A549 (cell line): ENCODE results near the gene ZSCAN10.

ENCODE experiments used
- BCL3 ChIP-seq: fragments of >200 bp; sonication (Bioruptor Twin); formaldehyde crosslinking; IDR thresholded peaks from 3 replicates; pipeline ENCODE4 v1.6.1; 2016
- CTCF ChIP-seq: fragments of >200 bp; sonication (Bioruptor Twin); formaldehyde crosslinking; IDR thresholded peaks from 3 replicates; pipeline ENCODE4 v1.5.1; 2016
- FOSL2 ChIP-seq, 2 experiments: fragments of 450-650 bp in 1 of 2; fragments of >200 bp in 1 of 2; sonication (Bioruptor Twin) in 1 of 2; formaldehyde crosslinking; IDR thresholded peaks; 2 replicates each; pipeline versions ENCODE4 v1.5.0 to v1.6.1; 2016 to 2020; ENCODE audit warnings: mild to moderate bottlenecking in 1 of 2, moderate library complexity in 1 of 2
- NPAS2 ChIP-seq: fragments of 250-450 bp; sonication (Bioruptor Pico); IDR thresholded peaks from 2 replicates; pipeline ENCODE4 v1.8.0; 2022; ENCODE audit warnings: mild to moderate bottlenecking, moderate library complexity, borderline replicate concordance
- POLR2A ChIP-seq: IDR thresholded peaks from 2 replicates; pipeline ENCODE4 v1.6.1; 2012; ENCODE audit warnings: mild to moderate bottlenecking, low read length

GRCh38 chr16:3143189-3143588 is 44.1 kb upstream of the ZSCAN10 start:
- no peak for TF ChIP-seq NPAS2 (CRISPR knock-in tag)
- TF ChIP-seq FOSL2 (IDR thresholded peaks at IDR 0.05): no peak
- no peak for TF ChIP-seq FOSL2 (CRISPR knock-in tag; IDR thresholded peaks at IDR 0.05)
- no peak for TF ChIP-seq CTCF
- TF ChIP-seq BCL3: no peak
- TF ChIP-seq POLR2A: no peak
